NCI-H1105 (cell line): Measurements from ENCODE around the gene PSORS1C1.

Source experiments
- DNase-seq: peaks from one replicate; lab custom pipeline; 2025; lab: John Stamatoyannopoulos, UW

PSORS1C1 gene

GRCh38 chr6:31126396-31127175 lies 12.0 kb downstream of the PSORS1C1 start:
- no peak for DNase-seq

DNA sequence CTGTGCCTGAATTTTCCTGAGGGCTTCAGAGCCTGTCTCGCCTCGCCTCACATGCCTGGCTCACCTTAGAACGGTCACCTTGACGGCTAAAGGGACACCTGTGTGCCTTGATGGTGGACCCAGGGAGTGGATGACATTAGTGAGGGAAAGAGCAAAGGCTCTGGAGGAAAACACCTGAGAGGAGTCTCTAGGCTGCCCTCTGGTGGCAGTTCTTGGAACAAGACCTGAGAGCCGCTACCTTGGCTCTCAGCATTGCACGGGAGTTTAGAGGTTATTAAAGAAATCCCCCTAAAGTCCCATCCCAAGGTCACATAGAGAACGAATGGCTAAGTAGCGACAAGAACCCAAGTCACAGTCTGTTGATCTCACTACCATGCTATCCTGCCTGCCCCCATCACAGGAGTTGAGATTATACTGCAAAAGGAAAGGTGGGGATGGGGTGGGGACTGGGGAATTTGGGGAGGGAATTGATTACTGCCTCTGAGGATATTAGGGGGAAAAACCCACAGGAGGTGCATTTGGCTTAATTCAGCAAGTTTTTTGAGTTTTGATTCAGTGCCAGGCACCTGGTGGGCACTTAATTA lies 13.6 kb downstream of the PSORS1C1 start:
- peak; percentile 42 for DNase-seq

GRCh38 chr6:31129130-31129529 lies 14.5 kb downstream of the PSORS1C1 start:
- DNase-seq, result no peak

- no peak for DNase-seq
Measured at GRCh38 chr6:31130751-31131150, 16.2 kb downstream of the PSORS1C1 start.

- DNase-seq, result no peak
Measured at GRCh38 chr6:31131595-31131994, 17.0 kb downstream of the PSORS1C1 start.

- DNase-seq, result no peak
Measured at GRCh38 chr6:31132806-31133205, 18.2 kb downstream of the PSORS1C1 start.

- no peak for DNase-seq
Measured at GRCh38 chr6:31135710-31136109, 21.1 kb downstream of the PSORS1C1 start.

DNA sequence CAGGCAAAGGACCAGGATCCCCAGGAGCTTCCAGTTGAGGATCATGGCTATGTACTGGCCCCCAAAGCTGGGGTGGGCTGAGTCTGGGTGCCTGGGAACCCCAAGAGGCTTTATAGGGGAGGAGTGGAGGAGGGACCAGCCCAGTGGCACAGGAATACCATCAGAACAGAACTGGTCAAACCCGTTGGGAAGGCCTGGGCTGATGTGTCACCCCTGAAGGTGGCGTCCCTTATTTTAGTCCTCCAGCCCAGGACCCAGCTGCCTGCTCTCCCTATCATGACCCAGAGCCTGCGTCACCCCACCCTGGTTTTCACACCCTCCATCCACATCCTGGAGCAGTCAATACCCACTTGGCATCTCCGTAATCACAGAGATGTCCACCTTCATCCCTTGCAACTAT lies 24.4 kb downstream of the PSORS1C1 start, which contains the start of gene PSORS1C2:
Gene PSORS1C2 (minus strand): TSS at position 85 of the 400 bp plus-strand sequence. CDS start 40 bp downstream, at position 45.
- DNase-seq, result no peak

- DNase-seq, result no peak
Measured at GRCh38 chr6:31139599-31139998, 25.0 kb downstream of the PSORS1C1 start.

- no peak for DNase-seq
Measured at GRCh38 chr6:31140643-31141042, 26.0 kb downstream of the PSORS1C1 start.

DNA sequence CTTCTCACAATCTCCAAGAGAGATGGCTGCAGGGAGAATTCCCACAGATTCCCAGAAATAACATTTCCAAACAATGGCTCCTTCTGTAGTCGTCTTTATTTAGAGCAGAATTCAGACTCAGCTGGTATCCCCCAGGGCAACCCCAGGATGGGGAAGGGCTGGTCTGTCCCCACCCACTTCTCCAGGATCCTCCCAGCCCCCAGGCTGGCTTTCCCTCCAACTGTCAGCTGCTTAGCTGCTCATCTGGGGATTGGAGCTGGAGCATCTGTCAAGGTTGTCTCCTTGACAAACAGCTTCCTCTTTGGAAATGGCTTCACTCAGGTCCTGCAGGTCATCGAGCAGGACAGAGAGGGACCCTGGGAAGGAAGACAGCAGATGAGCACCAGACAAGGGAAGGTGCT lies 27.8 kb downstream of the PSORS1C1 start:
- DNase-seq, result no peak

GRCh38 chr6:31143148-31143547 lies 28.5 kb downstream of the PSORS1C1 start:
- DNase-seq, result no peak

GRCh38 chr6:31144296-31144969 lies 29.8 kb downstream of the PSORS1C1 start:
- DNase-seq, result no peak

GRCh38 chr6:31144970-31145340 lies 30.4 kb downstream of the PSORS1C1 start:
- no peak for DNase-seq

- DNase-seq, result no peak
Measured at GRCh38 chr6:31145386-31145785, 30.8 kb downstream of the PSORS1C1 start.

- DNase-seq, result no peak
Measured at GRCh38 chr6:31149827-31150447, 35.3 kb downstream of the PSORS1C1 start.

DNA sequence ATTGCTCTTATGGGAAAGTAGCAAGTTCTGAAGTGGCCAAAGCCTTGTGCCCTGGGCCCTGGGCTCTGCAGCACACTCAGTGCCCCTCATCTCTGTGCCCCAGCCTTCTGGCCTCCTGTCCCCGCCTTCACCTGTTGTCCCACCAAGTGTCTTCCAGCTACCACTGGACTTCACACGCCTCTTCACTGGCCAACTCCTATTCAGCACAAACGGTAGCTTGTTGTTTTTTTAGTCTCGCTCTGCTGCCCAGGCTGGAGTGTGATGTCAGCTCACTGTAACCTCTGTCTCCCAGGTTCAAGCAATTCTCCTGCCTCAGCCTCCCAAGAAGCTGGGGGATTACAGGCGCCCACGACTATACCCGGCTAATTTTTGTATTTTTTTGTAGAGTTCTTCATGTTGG lies 38.2 kb downstream of the PSORS1C1 start:
- no peak for DNase-seq

DNA sequence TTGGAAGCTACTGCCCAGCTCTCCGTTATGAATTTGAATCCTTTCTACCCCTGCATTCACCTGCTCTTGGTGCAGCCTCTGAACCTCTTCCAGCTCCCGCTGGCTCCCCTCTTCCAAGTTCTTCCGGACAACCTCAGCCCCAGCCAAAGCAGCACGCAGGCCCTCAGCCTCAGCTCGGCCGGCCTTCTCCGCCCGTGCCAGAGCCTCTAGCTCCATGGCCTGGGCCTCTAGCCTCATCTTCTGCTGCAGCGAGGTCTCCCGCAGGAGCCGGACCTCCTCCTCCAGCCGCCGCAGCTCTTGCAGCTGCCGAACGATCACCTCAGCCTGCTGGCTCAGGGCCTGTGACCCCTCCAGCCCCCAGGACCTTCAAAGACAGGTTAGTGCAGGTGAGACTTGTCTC lies 39.8 kb downstream of the PSORS1C1 start:
- DNase-seq, result no peak

DNA sequence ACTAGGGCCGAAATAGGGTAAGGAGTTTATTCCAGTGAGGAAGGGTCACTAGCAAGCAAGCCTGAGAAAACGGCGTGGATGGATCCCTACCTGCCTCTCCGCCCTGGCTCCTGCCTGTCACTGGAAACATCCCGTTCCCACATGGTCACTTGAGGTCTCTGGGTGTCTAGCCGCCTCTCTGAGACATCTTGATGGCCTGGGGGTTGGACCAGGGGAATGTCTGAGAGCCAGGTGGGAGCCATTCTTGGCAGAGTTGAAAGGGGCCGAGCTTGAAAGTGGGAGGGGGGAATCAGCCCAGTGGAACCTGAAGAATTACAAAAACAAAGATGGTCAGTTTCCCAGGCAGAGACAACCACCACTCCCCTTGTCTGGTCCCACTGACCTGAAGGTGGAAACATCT lies 42.0 kb downstream of the PSORS1C1 start:
- DNase-seq, result no peak

DNA sequence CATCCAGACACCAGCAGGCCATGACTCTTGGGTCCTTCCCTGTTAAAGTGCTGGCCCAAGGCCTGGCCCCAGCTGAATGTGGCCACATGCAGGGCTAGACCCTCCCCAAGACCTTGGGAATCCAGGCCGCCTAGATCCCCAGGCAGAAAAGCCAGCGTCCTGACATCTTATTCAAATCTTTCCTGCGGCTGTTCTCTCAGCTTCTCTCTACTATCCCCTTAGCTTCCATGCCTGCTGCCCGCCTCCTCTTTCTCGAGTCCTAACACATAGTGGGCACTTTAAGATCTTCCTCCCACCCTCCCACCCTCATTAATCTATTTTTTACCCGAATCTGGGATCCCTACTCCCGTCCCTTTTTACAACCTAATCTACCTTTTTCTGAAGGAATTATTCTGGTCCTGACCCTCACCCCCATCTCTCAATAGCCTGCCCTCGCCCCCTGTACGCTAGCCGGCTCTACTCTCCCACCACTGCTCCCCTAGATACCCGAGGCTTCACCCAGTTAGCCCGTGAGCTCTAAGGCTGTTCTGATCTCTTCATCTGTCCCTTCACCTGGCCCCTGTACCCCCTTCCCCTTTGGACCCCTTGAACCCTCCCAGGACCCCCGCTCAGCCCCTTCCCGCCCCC lies 43.0 kb downstream of the PSORS1C1 start, which contains the start of gene CCHCR1:
Gene CCHCR1 (minus strand): TSS at position 290 of the 627 bp plus-strand sequence. CDS start 202 bp downstream, at position 88.
- no peak for DNase-seq

DNA sequence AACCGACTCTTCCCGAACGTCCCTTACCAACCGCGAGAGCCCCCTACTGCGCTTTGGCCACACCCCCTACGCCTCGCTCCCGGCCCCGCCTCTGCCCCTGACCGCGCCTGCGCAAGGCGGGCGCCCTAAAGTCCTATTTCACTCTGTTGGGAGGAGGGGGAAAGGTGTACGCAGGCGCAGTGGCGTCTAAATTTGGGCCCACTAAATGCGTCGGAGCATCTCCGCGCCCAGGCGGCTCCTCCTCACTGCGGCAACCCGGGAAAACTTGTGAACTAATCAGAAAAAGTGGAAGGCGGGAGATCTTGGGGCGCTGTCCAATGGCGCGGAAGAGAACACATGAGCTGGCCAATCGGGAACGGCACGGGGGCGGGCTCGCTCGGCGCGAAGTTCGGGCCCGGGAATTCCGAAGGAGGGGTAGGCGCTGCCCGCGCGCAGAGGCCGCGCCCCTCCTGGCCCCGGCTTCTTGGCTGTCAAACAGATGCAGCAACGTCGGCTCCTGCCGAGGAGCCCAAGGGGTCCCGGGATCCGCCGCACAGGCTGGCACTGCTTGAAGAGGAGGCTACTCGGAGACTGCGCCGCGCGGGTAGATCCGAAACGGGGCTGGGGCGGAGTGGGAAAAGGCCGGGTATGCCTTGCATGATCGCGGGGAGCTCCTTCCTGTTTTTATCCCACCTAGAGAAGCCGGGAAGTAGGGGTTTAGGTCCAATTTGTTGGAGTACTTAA lies 43.7 kb downstream of the PSORS1C1 start, which contains the start of gene TCF19:
Gene TCF19 (plus strand): TSS at position 450 of the 723 bp plus-strand sequence. CDS start 881 bp downstream, outside the sequence.
- DNase-seq, result peak; percentile 98
